Activated T-cell treated with anti-CD3 and anti-CD28 coated beads for 24 hours (primary cell): ENCODE data around the gene CD247.
"Not testable (repeated sequence)": the region's sequence is repeated elsewhere in the genome, so short reads cannot be mapped to it uniquely, and the experiment has no call there.

Experiments
- DNase-seq: peaks from one replicate; pipeline ENCODE4 v3.0.0-alpha.2; 2020; ENCODE audit warnings: low read depth

Gene CD247

GRCh38 chr1:167518331-167518700, at the start of gene CD247:
TSS of gene CD247 (minus strand) at chr1:167518529. CDS start at chr1:167518465, 64 bp downstream.
- peak; percentile 67 for DNase-seq

DNA sequence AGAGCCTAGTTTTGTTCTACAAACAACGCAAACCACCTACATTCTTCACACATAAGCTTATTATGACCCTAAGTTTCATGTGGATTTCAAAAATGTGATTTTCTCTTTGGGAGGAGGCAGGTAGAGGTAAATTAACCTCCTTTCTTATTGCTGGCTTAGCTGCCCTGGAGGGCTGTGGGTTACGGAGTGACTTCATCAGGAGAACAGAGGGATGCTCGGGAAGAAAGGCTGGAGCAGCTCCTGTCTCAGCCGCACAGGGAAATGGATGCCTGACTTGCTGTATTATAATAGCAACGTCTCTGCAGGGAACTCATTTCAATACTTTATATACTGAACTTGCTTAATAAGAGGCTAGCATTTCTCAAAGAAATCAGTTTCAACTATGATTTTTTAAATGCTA, 49.3 kb upstream of the CD247 start:
- DNase-seq: no peak

DNA sequence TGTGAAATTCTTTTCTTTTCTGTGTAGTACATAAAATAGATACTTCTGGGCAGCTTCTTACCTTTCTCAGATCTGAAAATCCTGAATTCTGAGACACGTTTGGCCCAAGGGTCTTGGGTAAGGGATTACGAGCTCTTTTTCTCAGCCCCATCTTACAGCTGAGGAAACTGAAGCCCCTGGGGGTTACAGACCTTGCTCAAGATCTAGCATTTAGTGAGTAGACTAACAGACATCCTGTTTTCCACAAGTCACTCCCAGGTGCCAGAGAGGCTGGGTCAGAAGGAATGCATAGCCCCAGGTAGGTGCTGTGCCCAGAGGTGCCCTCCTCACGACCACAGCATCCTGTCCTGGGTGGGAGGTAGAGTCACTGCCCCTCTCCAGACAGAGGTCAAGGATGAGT, 48.4 kb upstream of the CD247 start:
- DNase-seq: no peak

DNA sequence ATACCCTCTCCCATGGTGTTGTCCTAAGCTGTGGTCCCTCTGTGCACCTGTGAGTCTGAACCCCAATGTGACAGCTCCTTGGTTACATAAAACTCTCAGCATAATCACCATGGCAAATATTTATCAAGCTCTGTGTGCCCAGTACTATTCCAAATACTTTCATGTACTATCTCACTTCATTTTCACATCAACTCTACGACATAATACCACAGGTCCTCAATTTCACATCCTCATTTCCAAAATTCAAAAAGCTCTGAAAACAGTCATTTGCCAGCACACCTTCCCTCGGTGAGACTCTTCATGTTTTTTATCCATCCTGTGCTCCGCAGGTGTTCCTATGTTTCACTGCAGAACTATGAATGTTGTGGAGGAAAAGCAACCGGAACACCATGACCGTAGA, 47.6 kb upstream of the CD247 start:
- DNase-seq: no peak

DNA sequence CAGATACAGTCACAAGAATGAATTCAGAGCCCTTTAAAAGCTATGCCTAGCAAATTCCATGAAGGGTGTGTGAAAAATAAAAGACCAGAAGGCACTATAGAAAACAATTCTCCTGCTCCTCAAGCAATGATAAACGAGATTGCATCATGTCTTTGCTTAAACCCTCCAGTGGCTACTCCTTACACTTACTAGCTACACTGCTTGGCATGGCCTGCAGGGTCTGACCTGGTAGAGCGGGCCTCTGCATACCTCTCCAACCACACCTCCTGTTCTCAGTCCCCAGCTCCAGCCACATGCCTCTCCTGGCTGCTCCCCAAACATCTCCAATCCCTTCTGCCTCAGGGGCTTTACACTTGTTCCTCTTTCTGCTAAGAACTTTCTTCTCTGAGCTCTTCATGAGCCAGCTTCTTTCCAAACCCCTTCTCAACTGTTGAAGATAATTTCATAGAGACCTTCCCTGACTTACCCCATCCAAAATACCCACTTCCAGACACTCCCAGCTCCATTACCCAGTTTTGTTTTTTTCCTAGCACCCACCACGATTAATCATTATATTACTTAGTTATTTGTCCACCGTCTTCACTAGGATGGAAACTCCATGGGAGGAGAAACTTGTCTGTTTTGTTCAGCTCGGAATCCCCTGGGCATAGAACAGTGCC, 46.4 kb upstream of the CD247 start:
- no peak for DNase-seq

DNA sequence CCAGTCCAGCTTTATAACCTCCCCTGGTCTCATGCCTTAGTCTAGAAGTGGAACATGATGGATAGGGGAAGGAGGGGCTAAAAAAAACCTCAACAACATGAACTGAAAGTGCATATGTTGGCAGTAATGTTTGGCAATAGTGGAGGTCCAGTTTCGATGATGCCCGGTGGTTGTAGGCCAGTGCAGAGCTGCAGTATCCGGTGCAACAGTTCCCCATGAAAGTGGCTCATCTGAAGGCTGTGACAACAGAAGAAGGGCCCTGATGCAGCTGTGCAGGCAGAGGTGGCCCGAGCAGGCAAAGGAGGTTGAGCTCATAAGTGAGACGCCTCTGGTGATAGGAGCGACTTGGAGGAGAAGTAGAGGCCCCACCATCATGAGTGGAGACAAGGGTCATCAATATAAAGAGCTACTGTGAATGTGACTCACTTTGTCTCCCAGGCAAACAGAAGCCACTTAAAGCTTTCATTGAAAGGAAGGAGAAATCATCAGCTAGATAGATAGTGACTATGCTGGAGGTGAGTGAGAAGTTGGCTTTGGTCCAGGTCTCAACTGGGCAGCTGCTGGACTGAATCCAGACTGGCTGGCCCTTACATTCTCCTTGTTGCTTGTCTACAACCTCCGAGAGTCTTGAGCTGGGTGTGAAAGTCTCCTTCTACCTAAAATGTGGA, 45.4 kb upstream of the CD247 start:
- DNase-seq: no peak

DNA sequence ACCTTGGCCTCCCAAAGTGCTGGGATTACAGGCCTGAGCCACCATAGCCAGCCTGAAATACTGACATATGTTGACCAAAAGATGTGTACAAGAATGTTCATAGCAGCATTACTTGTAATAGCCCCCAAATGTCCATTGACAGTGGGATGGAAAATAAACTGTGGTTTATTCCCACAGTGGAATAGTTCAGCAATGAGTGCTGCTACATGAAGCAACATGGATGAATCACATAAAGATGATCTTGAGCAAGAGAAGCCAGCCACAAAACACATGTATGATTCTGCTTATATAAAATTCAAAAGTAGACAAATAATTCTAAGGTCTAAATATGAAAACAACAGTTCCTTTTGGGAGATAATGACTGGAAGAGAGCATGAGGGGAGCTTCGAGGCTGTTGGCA, 44.4 kb upstream of the CD247 start:
- no peak for DNase-seq

DNA sequence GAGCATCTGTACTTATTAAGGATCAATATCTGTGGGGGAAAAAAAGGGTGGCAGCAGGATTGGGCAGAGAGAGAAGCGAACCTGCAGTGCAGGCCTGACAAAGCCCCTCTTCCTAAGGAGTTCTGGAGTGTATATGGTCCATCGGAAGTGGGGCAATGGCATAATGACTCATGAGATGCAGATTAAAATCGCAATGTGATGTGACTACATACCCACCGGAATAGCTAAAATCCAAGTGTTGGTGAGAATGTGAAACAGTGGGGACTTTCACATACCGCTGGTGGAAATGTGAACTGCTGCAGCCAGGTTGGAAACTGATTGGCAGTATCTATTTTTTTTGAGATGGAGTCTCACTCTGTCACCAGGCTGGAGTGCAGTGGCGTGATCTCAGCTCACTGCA, 43.4 kb upstream of the CD247 start:
- no peak for DNase-seq

GRCh38 chr1:167555971-167556714, 37.8 kb upstream of the CD247 start:
- peak; percentile 66 for DNase-seq

DNA sequence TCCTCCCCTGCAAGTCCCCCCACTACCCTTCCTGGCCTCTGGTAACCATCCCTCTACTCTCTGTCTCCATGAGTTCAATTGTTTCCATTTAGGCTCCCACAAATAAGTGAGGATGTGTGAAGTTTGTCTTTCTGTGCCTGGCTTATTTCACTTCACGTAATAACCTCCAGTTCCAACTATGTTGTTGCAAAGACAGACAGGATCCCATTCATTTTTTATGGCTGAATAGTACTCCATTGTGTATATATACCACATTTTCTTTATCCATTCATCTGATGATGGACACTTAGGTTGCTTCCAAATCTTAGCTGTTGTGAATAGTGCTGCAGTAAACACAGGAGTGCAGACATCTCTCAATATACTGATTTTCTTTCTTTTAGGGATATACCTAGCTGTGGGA, 36.7 kb upstream of the CD247 start:
- DNase-seq: not testable (repeated sequence)

GRCh38 chr1:167554028-167554779, 35.9 kb upstream of the CD247 start:
- no peak for DNase-seq

DNA sequence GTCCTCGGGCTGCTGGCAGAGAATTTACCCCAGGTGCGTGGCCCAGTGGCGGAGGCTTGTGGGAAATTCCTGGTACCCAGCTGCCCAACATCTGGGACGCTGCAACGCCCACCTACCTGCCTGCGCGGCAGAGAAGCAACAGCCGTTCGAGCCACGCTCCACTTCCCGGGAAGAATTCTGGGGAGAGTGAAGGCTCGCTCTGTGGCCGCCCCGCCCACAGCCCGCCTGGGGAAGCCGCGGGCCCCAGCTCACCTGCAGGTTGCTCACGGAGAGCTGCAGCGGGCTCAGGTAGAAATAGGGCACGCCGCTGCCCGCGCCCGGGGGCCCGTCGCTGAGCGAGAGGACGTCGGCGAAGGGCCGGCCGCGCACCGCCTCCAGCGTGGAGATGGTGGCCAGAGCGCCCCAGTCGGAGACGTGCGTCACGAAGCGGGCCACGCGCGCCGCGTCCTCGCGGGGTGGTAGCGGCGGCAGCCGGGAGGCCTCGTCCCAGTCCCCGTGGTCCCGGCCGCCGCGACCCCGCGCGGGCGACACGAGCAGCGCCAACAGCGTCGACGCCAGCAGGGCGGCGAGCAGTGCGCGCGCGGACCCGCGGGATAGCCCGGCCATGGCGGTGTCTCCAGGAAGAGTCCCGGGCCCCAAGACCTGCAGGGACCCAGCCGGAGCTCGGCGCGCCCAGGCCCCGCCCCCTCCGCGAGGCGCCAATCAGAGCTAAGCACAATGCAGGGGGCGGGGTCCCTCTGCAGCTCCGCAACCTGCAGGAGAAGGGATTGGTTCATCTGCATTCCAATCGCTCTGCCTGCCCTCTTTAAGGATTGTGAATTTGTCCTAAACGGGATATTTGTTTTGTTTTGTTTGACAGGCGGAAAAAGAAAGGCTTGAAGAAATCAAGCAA, 35.1 kb upstream of the CD247 start, which contains the start of gene CREG1:
Gene CREG1, minus strand, starts transcription at position 627 of the 892 bp plus-strand sequence.
- peak; percentile 85 for DNase-seq

GRCh38 chr1:167551362-167551761, 33.0 kb upstream of the CD247 start:
- no peak for DNase-seq

DNA sequence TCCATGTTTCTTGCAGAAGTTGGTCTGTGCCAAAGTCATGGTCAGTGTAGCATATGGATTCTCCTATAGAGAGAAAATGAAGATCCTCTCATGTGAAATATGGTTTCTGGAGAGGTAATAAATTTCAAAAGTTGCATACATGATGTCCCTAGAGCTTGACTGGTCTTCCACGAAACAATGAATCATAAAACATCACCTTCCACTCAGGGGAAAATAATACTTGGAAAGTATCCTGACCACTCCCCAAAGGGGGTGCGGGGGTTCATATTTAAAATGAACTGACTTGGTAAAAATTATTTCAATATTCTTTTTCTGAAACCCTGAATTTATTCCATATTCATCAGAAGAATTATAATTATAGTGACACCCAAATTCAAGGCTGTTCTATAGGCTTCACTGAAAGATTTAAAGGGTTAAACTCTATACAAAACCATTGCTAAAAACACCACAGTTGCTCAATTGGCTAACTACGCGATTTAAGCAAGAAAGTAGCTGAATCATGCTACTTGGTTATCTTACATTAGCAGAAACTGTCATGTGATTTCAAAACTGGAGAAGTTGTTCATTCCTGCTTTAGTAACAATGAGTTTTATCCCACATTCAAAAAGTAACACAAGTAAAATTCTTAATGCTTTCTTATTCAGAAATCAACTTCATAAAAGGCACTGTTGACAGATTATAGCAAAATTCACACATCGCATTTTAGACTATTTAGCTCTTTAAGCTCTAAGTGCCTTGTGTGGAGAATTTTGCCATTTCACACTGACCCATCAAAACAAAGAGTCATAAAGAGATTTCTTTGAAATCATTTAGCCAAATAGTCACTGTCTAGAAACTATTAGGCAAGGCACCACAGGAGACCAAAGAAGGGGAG, 30.0 kb upstream of the CD247 start:
- no peak for DNase-seq

- DNase-seq: no peak
These were observed 28.6 kb upstream of the CD247 start for GRCh38 chr1:167546935-167547334.

DNA sequence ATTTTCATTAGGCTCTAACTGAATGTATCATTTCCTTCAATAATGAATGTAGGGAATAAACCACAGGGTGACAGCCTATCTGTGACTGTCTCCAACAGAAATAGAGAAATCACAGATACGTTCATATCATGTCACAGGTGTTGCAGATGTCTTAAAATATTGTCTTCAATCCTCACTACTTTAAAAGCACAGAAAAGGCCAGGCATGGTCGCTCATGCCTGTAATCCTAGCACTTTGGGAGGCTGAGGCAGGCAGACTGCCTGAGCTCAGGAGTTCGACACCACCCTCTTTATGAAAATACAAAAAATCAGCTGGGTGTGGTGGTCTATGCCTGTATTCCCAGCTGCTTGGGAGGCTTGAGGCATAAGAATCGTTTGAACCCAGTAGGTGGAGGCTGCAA, 27.0 kb upstream of the CD247 start:
- no peak for DNase-seq

GRCh38 chr1:167544447-167545093, 26.2 kb upstream of the CD247 start:
- no peak for DNase-seq

DNA sequence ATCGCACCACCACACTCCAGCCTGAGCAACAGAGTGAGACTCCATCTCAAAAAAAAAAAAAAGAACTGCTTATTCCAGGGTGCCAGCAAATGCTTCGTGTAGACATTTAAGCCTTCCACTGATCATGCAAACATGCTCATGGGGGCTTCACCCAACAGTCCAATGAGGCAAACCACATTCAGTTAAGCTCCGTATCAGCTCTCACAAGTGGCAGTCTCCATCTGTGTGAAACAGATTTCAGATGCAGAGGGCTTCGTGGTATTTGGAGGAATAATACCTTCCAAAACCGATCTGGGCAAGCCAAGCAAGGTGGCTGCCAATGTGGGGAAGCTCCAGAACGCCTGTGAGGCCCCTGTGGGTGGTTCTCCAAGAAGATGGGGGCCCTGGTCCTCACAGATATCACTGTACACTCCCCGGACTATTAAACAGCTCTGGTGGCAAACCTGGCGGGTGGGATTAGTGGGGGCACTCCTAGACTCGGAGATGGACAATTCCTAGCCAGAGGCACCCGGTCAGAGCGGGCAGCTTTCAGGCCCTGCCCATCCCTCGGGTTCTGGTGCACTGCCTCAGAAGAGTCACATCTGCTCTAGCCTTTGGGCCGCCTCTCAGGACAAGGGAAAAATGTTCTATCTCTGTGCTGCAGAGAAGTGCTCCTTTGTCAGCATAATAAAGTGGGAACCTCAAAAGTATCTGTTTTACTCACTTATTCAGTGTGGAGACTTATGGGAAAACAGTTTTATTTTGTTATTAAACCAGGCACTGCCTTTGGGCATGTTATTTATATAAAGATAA, 25.1 kb upstream of the CD247 start:
- DNase-seq: no peak
